ENCODE measurements around the gene NUP43. TPM values are rescaled to one million over a fixed set of nuclear protein-coding genes. Genes with fewer than 3 reads are reported as not detected.
"Not testable (repeated sequence)": the region's sequence is repeated elsewhere in the genome, so short reads cannot be mapped to it uniquely, and the experiment has no call there.

NUP43 gene
- total RNA-seq, 1 donor from 2014 or later, result 54.4 TPM

- TF ChIP-seq CTCF (IDR thresholded peaks at IDR 0.05; ENCODE audit: unreplicated experiment), result no peak
- Mint-ChIP-seq H3K27me3 (ENCODE audit: unreplicated experiment) (peaks cover 2% of the 10 kb centered on the region), H3K4me1 (ENCODE audit: unreplicated experiment) (no peaks in the 10 kb centered on the region), H3K4me3 (ENCODE audit: unreplicated experiment) (no peak overlapping the region), H3K27ac (ENCODE audit: unreplicated experiment) (no peak overlapping the region), H3K9me3 (ENCODE audit: unreplicated experiment) (no peaks in the 10 kb centered on the region), H3K36me3 (ENCODE audit: low read depth, unreplicated experiment) (peaks cover 12% of the 10 kb centered on the region)
- DNase-seq (ENCODE audit: low spot score), result no peak
These were observed 51.4 kb downstream of the NUP43 start for GRCh38 chr6:149694921-149695320.

DNA sequence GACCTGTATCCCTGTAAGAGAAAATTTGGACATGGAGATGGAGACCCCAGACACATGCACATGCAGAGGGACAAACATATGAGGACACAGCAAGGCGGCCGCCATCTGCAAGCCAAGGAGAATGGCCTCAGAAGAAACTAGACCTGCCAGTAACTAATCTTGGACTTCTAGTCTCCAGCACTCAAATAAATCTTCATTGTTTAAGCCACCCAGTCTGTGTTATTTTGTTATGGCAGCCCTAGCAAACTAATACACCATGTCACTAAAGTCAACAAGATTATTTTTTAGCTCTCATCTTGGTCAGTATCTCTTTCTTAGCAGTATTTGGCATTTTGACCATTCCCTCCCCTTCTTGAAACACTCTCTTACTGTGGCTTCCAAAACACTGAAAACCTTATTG lies 55.1 kb downstream of the NUP43 start:
- H3K9me3 Mint-ChIP-seq (ENCODE audit: unreplicated experiment), result no peaks in the 10 kb centered on the region
- H3K4me3 Mint-ChIP-seq (ENCODE audit: unreplicated experiment), result peak overlapping the region; percentile 6
- peaks cover 12% of the 10 kb centered on the region for H3K36me3 Mint-ChIP-seq (ENCODE audit: low read depth, unreplicated experiment)
- no peak for TF ChIP-seq CTCF (IDR thresholded peaks at IDR 0.05; ENCODE audit: unreplicated experiment)
- H3K27me3 Mint-ChIP-seq (ENCODE audit: unreplicated experiment), result peaks cover 2% of the 10 kb centered on the region
- H3K27ac Mint-ChIP-seq (ENCODE audit: unreplicated experiment), result no peak overlapping the region
- DNase-seq (ENCODE audit: low spot score), result no peak
- no peaks in the 10 kb centered on the region for H3K4me1 Mint-ChIP-seq (ENCODE audit: unreplicated experiment)

GRCh38 chr6:149686230-149686629 lies 60.1 kb downstream of the NUP43 start:
- no peak overlapping the region for H3K4me3 Mint-ChIP-seq (ENCODE audit: unreplicated experiment)
- no peak for DNase-seq (ENCODE audit: low spot score)
- no peaks in the 10 kb centered on the region for H3K4me1 Mint-ChIP-seq (ENCODE audit: unreplicated experiment)
- peaks cover 19% of the 10 kb centered on the region for H3K36me3 Mint-ChIP-seq (ENCODE audit: low read depth, unreplicated experiment)
- H3K27ac Mint-ChIP-seq (ENCODE audit: unreplicated experiment), result no peak overlapping the region
- H3K9me3 Mint-ChIP-seq (ENCODE audit: unreplicated experiment), result no peaks in the 10 kb centered on the region
- TF ChIP-seq CTCF (IDR thresholded peaks at IDR 0.05; ENCODE audit: unreplicated experiment), result no peak
- H3K27me3 Mint-ChIP-seq (ENCODE audit: unreplicated experiment), result no peaks in the 10 kb centered on the region

GRCh38 chr6:149683256-149683859 lies 63.0 kb downstream of the NUP43 start:
- DNase-seq (ENCODE audit: low spot score), result no peak
- Mint-ChIP-seq H3K27me3 (ENCODE audit: unreplicated experiment) (no peaks in the 10 kb centered on the region), H3K36me3 (ENCODE audit: low read depth, unreplicated experiment) (peaks cover 20% of the 10 kb centered on the region), H3K27ac (ENCODE audit: unreplicated experiment) (no peak overlapping the region), H3K4me1 (ENCODE audit: unreplicated experiment) (no peaks in the 10 kb centered on the region), H3K9me3 (ENCODE audit: unreplicated experiment) (no peaks in the 10 kb centered on the region), H3K4me3 (ENCODE audit: unreplicated experiment) (peak overlapping the region; percentile 8)
- no peak for TF ChIP-seq CTCF (IDR thresholded peaks at IDR 0.05; ENCODE audit: unreplicated experiment)

- not testable (repeated sequence) for H3K27ac Mint-ChIP-seq (ENCODE audit: unreplicated experiment); H3K27me3 Mint-ChIP-seq (ENCODE audit: unreplicated experiment); H3K4me1 Mint-ChIP-seq (ENCODE audit: unreplicated experiment); H3K4me3 Mint-ChIP-seq (ENCODE audit: unreplicated experiment); DNase-seq (ENCODE audit: low spot score); H3K9me3 Mint-ChIP-seq (ENCODE audit: unreplicated experiment)
- peaks cover 20% of the 10 kb centered on the region for H3K36me3 Mint-ChIP-seq (ENCODE audit: low read depth, unreplicated experiment)
These were observed 64.5 kb downstream of the NUP43 start for GRCh38 chr6:149681845-149682244.

Measured in endothelial cell (in vitro differentiated cells).